Esophagus muscularis mucosa (tissue), 4 donors: ENCODE data around the gene ASCL2. TPM values are rescaled to one million over a fixed set of nuclear protein-coding genes. Genes with fewer than 3 reads are reported as not detected.

Experiments
- DNase-seq: peaks from one replicate; pipeline ENCODE4 v3.0.0-alpha.2; 2017; ENCODE audit errors: extremely low spot score
- H3K27ac ChIP-seq, 4 donors: fragments of 200-600 bp; sonication (generic); replicated peaks in 1 of 4; 1 replicate in 3 of 4; 2 replicates in 1 of 4; pipeline ENCODE4 v1.5.1; 2016 to 2019; ENCODE audit warnings: mild to moderate bottlenecking in 1 of 4
- H3K27me3 ChIP-seq, 4 donors: fragments of 200-600 bp; sonication (generic); one replicate each; pipeline versions ENCODE4 v1.5.1 to v1.6.0; 2016 to 2019
- H3K36me3 ChIP-seq, 4 donors: fragments of 200-600 bp; sonication (generic); one replicate each; pipeline ENCODE4 v1.5.1; 2016 to 2019
- H3K4me1 ChIP-seq, 4 donors: fragments of 200-600 bp; sonication (generic); one replicate each; pipeline ENCODE4 v1.5.1; 2016 to 2019
- H3K4me3 ChIP-seq, 4 donors: fragments of 200-600 bp; sonication (generic); 1 replicate in 2 of 4; 2 replicates in 2 of 4; pipeline ENCODE4 v1.5.1; 2016 to 2019; ENCODE audit warnings: mild to moderate bottlenecking in 4 of 4, moderate library complexity in 1 of 4
- H3K9me3 ChIP-seq, 4 donors: fragments of 200-600 bp; sonication (generic); 1 replicate in 3 of 4; 2 replicates in 1 of 4; pipeline ENCODE4 v1.5.1; 2016 to 2019
- EP300 ChIP-seq: sonication (generic); formaldehyde crosslinking; IDR thresholded peaks from one replicate; pipeline ENCODE4 v1.6.1; 2017; ENCODE audit warnings: antibody characterized with exemption
- POLR2A ChIP-seq: fragments of 450-650 bp; IDR thresholded peaks from one replicate; pipeline ENCODE4 v1.6.1; 2017; ENCODE audit warnings: antibody characterized with exemption, moderate library complexity, mild to moderate bottlenecking, low read depth
- POLR2AphosphoS5 ChIP-seq, 2 donors: sonication (generic); formaldehyde crosslinking; IDR thresholded peaks; one replicate each; pipeline ENCODE4 v1.6.1; 2017; ENCODE audit warnings: antibody characterized with exemption in 2 of 2
- WGBS: methylation state at CpG from one replicate; pipeline ENCODE4 v1.1.5; 2018; 5-methylcytosine and 5-hydroxymethylcytosine counted together
- intact Hi-C: fragments of 100-400 bp; cut with DNase I; formaldehyde crosslinking; loops from one replicate; pipeline ENCODE4 v1.15.1; 2023
- total RNA-seq, 4 donors: library from RNA; depleted of rRNA; stranded (reverse); fragments of >200 nt; gene quantifications; one replicate each; pipeline versions ENCODE4 v1.1.0 to v1.2.1, GENCODE V29; 2016
- TF ChIP-seq, protein P1 (sequence below), 3 experiments: fragments of 200-600 bp in 2 of 3; fragments of 450-650 bp in 1 of 3; sonication (generic) in 2 of 3; IDR thresholded peaks; one replicate each; pipeline ENCODE4 v1.5.1; 2017 to 2019; ENCODE audit warnings: antibody characterized with exemption in 3 of 3, mild to moderate bottlenecking in 2 of 3, moderate library complexity in 1 of 3

ASCL2 gene
- total RNA-seq, 4 donors from 2014 or later: 0.32 to 0.83 (median 0.42) TPM; not detected in 1

- intact Hi-C loops: no loop called here
- TF ChIP-seq POLR2A: no peak
- H3K4me3 ChIP-seq: no peak overlapping the region
- peaks cover 0 to 19% (median 7%) of the 10 kb centered on the region in 4 donors for H3K9me3 ChIP-seq
- no peaks in the 10 kb centered on the region for H3K4me1 ChIP-seq
- no peak for DNase-seq
- no peaks in the 10 kb centered on the region for H3K36me3 ChIP-seq
- peaks cover 0 to 25% (median 0%) of the 10 kb centered on the region in 4 donors for H3K27me3 ChIP-seq
- H3K27ac ChIP-seq: no peak overlapping the region
- WGBS: 100% methylated on average over 1 of the region's 1 CpG
Measured at GRCh38 chr11:2224254-2224653, 46.1 kb downstream of the ASCL2 start.

DNA sequence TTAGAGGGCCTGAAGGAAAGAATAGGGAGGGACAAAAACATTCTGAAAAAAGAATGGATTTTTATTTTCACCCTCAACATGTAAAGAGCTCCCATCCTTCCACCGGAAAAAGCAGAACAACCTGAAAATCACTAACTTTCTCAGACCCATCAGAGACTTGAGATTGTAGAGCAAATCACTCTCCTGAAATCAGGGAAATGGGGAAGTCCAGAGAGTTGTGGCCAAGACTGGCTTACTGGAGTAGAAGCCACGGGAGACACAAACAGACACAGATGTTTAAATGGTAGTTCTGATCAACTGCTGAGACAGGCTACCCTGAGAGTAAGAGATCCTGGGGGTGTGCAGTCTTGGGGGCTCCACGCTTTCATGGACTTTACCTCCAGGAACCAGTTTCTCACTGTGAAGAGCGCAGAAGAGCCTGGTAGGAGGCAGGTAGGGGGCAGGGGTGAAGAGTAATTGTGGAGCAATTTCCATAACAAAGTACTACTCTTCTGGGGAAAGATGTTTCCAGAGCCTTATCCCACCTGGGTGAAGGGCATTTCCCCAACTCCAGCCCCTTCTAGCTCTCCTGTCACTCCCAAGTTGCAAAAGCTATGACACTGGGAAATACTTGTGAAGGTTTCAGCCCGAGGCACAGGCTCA, 47.1 kb downstream of the ASCL2 start:
- DNase-seq: peak; percentile 50
- H3K4me1 ChIP-seq: no peaks in the 10 kb centered on the region
- no peak overlapping the region for H3K27ac ChIP-seq
- TF ChIP-seq, protein P1, sequence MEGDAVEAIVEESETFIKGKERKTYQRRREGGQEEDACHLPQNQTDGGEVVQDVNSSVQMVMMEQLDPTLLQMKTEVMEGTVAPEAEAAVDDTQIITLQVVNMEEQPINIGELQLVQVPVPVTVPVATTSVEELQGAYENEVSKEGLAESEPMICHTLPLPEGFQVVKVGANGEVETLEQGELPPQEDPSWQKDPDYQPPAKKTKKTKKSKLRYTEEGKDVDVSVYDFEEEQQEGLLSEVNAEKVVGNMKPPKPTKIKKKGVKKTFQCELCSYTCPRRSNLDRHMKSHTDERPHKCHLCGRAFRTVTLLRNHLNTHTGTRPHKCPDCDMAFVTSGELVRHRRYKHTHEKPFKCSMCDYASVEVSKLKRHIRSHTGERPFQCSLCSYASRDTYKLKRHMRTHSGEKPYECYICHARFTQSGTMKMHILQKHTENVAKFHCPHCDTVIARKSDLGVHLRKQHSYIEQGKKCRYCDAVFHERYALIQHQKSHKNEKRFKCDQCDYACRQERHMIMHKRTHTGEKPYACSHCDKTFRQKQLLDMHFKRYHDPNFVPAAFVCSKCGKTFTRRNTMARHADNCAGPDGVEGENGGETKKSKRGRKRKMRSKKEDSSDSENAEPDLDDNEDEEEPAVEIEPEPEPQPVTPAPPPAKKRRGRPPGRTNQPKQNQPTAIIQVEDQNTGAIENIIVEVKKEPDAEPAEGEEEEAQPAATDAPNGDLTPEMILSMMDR (IDR thresholded peaks at IDR 0.05): no peak
- TF ChIP-seq EP300 (no peak), POLR2AphosphoS5 (IDR thresholded peaks at IDR 0.05) (no peak), POLR2A (no peak)
- peaks cover 0 to 16% (median 4%) of the 10 kb centered on the region in 4 donors for H3K9me3 ChIP-seq
- H3K27me3 ChIP-seq: peaks cover 0 to 20% (median 0%) of the 10 kb centered on the region in 4 donors
- no peaks in the 10 kb centered on the region for H3K36me3 ChIP-seq
- no peak overlapping the region for H3K4me3 ChIP-seq
- intact Hi-C loops: no loop called here
- 61% methylated on average over 5 of the region's 5 CpGs for WGBS

GRCh38 chr11:2222451-2222850, 47.9 kb downstream of the ASCL2 start:
- no peak overlapping the region for H3K27ac ChIP-seq
- H3K27me3 ChIP-seq: peaks cover 0 to 25% (median 0%) of the 10 kb centered on the region in 4 donors
- H3K9me3 ChIP-seq: peaks cover 0 to 16% (median 4%) of the 10 kb centered on the region in 4 donors
- H3K4me1 ChIP-seq: no peaks in the 10 kb centered on the region
- no peak for DNase-seq
- H3K36me3 ChIP-seq: no peaks in the 10 kb centered on the region
- 71% methylated on average over 4 of the region's 4 CpGs for WGBS
- H3K4me3 ChIP-seq: no peak overlapping the region
- TF ChIP-seq, protein P1 (IDR thresholded peaks at IDR 0.05): no peak
- TF ChIP-seq EP300 (no peak), POLR2AphosphoS5 (IDR thresholded peaks at IDR 0.05) (no peak), POLR2A (no peak)
- intact Hi-C loops: no loop called here

DNA sequence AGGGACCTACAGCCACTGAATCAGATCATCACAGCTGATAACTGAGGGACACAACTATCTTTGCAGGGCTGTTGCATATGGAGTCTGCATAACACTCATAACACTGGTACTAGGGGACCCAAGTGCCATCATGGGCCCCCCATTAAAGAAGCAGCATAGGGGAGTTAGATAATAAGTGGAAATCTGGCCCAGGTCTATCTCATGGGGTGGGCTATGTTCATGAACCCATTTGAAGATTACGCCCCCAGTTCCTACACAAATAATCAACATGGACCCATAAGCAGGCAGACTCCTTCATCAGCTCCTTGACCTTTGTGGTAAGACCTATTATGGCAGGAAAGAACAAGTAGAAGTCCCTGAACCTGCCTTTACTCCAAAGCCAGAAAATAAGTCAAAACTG, 48.8 kb downstream of the ASCL2 start:
- H3K4me3 ChIP-seq: no peak overlapping the region
- no peak overlapping the region for H3K27ac ChIP-seq

DNA sequence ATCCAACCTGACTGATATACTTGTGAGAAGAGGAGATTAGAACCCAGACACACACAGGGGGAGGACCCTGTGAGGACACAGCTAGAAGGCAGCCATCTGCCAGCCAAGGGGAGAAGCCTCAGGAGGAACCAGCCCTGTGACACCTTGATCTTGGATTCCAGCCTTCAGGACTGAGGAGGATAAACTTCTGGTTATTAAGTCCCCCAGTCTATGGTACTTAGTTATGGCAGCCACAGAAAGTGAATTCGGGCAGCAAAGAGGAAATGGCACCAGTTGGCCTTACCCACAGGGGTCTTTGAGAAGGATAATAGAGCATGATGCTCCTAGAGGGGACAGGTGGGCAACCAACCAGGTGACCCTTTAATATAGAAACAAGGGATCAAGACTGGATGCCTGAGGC, 49.4 kb downstream of the ASCL2 start:
- WGBS: 78% methylated on average over 1 of the region's 1 CpG
- intact Hi-C loops: no loop called here

More for the DNA sequence above, 48.8 kb downstream of the ASCL2 start:
- Histone ChIP-seq H3K9me3 (peaks cover 0 to 16% (median 4%) of the 10 kb centered on the region in 4 donors), H3K4me1 (no peaks in the 10 kb centered on the region), H3K27me3 (peaks cover 0 to 34% (median 0%) of the 10 kb centered on the region in 4 donors), H3K36me3 (no peaks in the 10 kb centered on the region)
- WGBS: 93% methylated on average over 1 of the region's 1 CpG
- intact Hi-C loops: no loop called here
- peak; percentile 55 for DNase-seq
- TF ChIP-seq EP300 (no peak), POLR2AphosphoS5 (IDR thresholded peaks at IDR 0.05) (no peak), POLR2A (no peak)
- TF ChIP-seq, protein P1 (IDR thresholded peaks at IDR 0.05): no peak

More for the DNA sequence above, 49.4 kb downstream of the ASCL2 start:
- H3K4me1 ChIP-seq: no peaks in the 10 kb centered on the region
- peaks cover 0 to 38% (median 0%) of the 10 kb centered on the region in 4 donors for H3K27me3 ChIP-seq
- H3K4me3 ChIP-seq: no peak overlapping the region
- H3K27ac ChIP-seq: no peak overlapping the region
- DNase-seq: peak; percentile 80
- no peaks in the 10 kb centered on the region for H3K36me3 ChIP-seq
- TF ChIP-seq EP300 (no peak), POLR2AphosphoS5 (IDR thresholded peaks at IDR 0.05) (no peak), POLR2A (no peak)
- TF ChIP-seq, protein P1 (IDR thresholded peaks at IDR 0.05): no peak
- H3K9me3 ChIP-seq: peaks cover 0 to 16% (median 4%) of the 10 kb centered on the region in 4 donors
